A549 (cell line): Measurements from ENCODE around the gene ZP1. TPM values are rescaled to one million over a fixed set of nuclear protein-coding genes. Genes with fewer than 3 reads are reported as not detected.

ENCODE experiments used
- ATAC-seq, 2 experiments: fragments of 200-7000 bp in 1 of 2; fragments of >200 bp in 1 of 2; cut with Nextera tagmentation in 1 of 2; cut with Tn5 transposase in 1 of 2; 3 replicates each; pipeline versions ENCODE4 v1.8.0 to v1.9.1; 2018 to 2020; ENCODE audit warnings: mild to moderate bottlenecking in 1 of 2, moderate library complexity in 1 of 2
- CTCF ChIA-PET: fragments of 300-600 bp; sonication (Branson Sonifier 250); formaldehyde crosslinking; extraction: SDS; loops from one replicate; lab custom pipeline; 2021; ENCODE audit warnings: antibody characterized with exemption, inconsistent platforms; lab: Yijun Ruan, JAX
- POLR2A ChIA-PET: fragments of 350-600 bp; formaldehyde crosslinking; extraction: SDS; loops from one replicate; lab custom pipeline; 2021; ENCODE audit warnings: antibody characterized with exemption, inconsistent platforms; lab: Yijun Ruan, JAX
- DNase-seq, 2 experiments: peaks; one replicate each; pipeline versions ENCODE4 v3.0.0 to v3.0.0-alpha.2; 2011 to 2016; ENCODE audit warnings: low read depth in 1 of 2, low spot score in 1 of 2
- FAIRE-seq: peaks from 2 replicates; lab custom pipeline; 2011; peaks lifted over from hg19 to GRCh38; lab: Jason Lieb, UNC
- H3K27ac ChIP-seq, 2 experiments: fragments of >200 bp; sonication (Bioruptor Twin); formaldehyde crosslinking; 3 replicates each; pipeline ENCODE4 v1.5.1; 2016 to 2017
- H3K4me1 ChIP-seq: fragments of >200 bp; sonication (Bioruptor Twin); formaldehyde crosslinking; 3 replicates; pipeline ENCODE4 v1.6.1; 2016
- H3K4me2 ChIP-seq: fragments of >200 bp; sonication (Bioruptor Twin); formaldehyde crosslinking; 3 replicates; pipeline ENCODE4 v1.6.1; 2016
- H3K4me3 ChIP-seq: fragments of >200 bp; sonication (Bioruptor Twin); formaldehyde crosslinking; 3 replicates; pipeline ENCODE4 v1.5.1; 2016
- H3K9me3 ChIP-seq: fragments of >200 bp; sonication (Bioruptor Twin); formaldehyde crosslinking; 3 replicates; pipeline ENCODE4 v1.6.1; 2016
- ATOH8 ChIP-seq: fragments of 250-450 bp; sonication (Bioruptor Pico); IDR thresholded peaks from 2 replicates; pipeline ENCODE4 v1.5.0; 2020; ENCODE audit warnings: low read depth, mild to moderate bottlenecking, moderate library complexity
- BCL3 ChIP-seq: fragments of >200 bp; sonication (Bioruptor Twin); formaldehyde crosslinking; IDR thresholded peaks from 3 replicates; pipeline ENCODE4 v1.6.1; 2016
- CHD2 ChIP-seq: fragments of 150-350 bp; IDR thresholded peaks from 2 replicates; pipeline ENCODE4 v1.6.1; 2014; ENCODE audit warnings: low read length; ENCODE audit not compliant: partially characterized antibody
- EHF ChIP-seq: fragments of 250-450 bp; sonication (Bioruptor Pico); IDR thresholded peaks from 2 replicates; pipeline ENCODE4 v1.5.0; 2020; ENCODE audit warnings: mild to moderate bottlenecking
- FOSL2 ChIP-seq, 2 experiments: fragments of 450-650 bp in 1 of 2; fragments of >200 bp in 1 of 2; sonication (Bioruptor Twin) in 1 of 2; formaldehyde crosslinking; IDR thresholded peaks; 2 replicates each; pipeline versions ENCODE4 v1.5.0 to v1.6.1; 2016 to 2020; ENCODE audit warnings: mild to moderate bottlenecking in 1 of 2, moderate library complexity in 1 of 2
- HMGXB4 ChIP-seq: fragments of 250-450 bp; sonication (Bioruptor Pico); IDR thresholded peaks from 2 replicates; pipeline ENCODE4 v1.5.0; 2021; ENCODE audit warnings: mild to moderate bottlenecking, moderate library complexity, borderline replicate concordance
- HOXA7 ChIP-seq: fragments of 250-450 bp; sonication (Bioruptor Pico); IDR thresholded peaks from 2 replicates; pipeline ENCODE4 v1.5.0; 2020; ENCODE audit warnings: mild to moderate bottlenecking, moderate library complexity
- HOXB5 ChIP-seq: fragments of 250-450 bp; sonication (Bioruptor Pico); IDR thresholded peaks from 2 replicates; pipeline ENCODE4 v1.5.0; 2020; ENCODE audit warnings: mild to moderate bottlenecking, moderate library complexity
- JUNB ChIP-seq: fragments of >200 bp; sonication (Bioruptor Twin); formaldehyde crosslinking; IDR thresholded peaks from 2 replicates; pipeline ENCODE4 v1.6.1; 2016
- MAX ChIP-seq: IDR thresholded peaks from 2 replicates; pipeline ENCODE4 v1.6.1; 2012
- NPAS2 ChIP-seq: fragments of 250-450 bp; sonication (Bioruptor Pico); IDR thresholded peaks from 2 replicates; pipeline ENCODE4 v1.8.0; 2022; ENCODE audit warnings: mild to moderate bottlenecking, moderate library complexity, borderline replicate concordance
- NR3C1 ChIP-seq: fragments of >200 bp; sonication (Bioruptor Twin); formaldehyde crosslinking; IDR thresholded peaks from 3 replicates; pipeline ENCODE4 v1.6.1; 2017
- PHF8 ChIP-seq: fragments of 200-600 bp; sonication (generic); IDR thresholded peaks from 2 replicates; pipeline ENCODE4 v1.6.1; 2016; ENCODE audit warnings: low read depth, mild to moderate bottlenecking, antibody characterized with exemption, moderate library complexity, borderline replicate concordance
- RAD21 ChIP-seq, 2 experiments: fragments of >200 bp in 1 of 2; sonication (Bioruptor Twin) in 1 of 2; formaldehyde crosslinking in 1 of 2; IDR thresholded peaks in 1 of 2; conservative IDR thresholded peaks in 1 of 2; 2 replicates in 1 of 2; 3 replicates in 1 of 2; pipeline ENCODE4 v1.6.1; 2012 to 2018; ENCODE audit warnings: inconsistent platforms in 1 of 2
- RCOR1 ChIP-seq: fragments of 150-350 bp; IDR thresholded peaks from 2 replicates; pipeline ENCODE4 v1.6.1; 2014; ENCODE audit warnings: antibody characterized with exemption, low read length, low read depth
- REST ChIP-seq: fragments of 200-600 bp; sonication (generic); IDR thresholded peaks from 2 replicates; pipeline ENCODE4 v1.6.1; 2016; ENCODE audit warnings: antibody characterized with exemption, mild to moderate bottlenecking, moderate library complexity
- TP53 ChIP-seq: fragments of 250-450 bp; sonication (Bioruptor Pico); IDR thresholded peaks from 2 replicates; pipeline ENCODE4 v1.5.0; 2021; ENCODE audit warnings: mild to moderate bottlenecking, moderate library complexity
- ZSCAN20 ChIP-seq: fragments of 250-450 bp; sonication (Bioruptor Pico); IDR thresholded peaks from 2 replicates; pipeline ENCODE4 v1.8.0; 2022; ENCODE audit warnings: mild to moderate bottlenecking, moderate library complexity
- WGBS: methylation state at CpG from one replicate; pipeline ENCODE4 v1.1.6; 2017; ENCODE audit errors: missing lambda C conversion rate; 5-methylcytosine and 5-hydroxymethylcytosine counted together
- polyA plus RNA-seq, 4 experiments: library from polyadenylated mRNA; depleted of rRNA in 3 of 4; stranded (reverse); fragments of >200 nt; fragmentation: RNase III in 1 of 4; extraction: RNeasy Plus Mini Kit Qiagen cat#74134 plus additional on column Dnase treatment in 1 of 4; gene quantifications; 2 replicates in 3 of 4; 3 replicates in 1 of 4; pipeline ENCODE4 v1.2.3, GENCODE V29; 2011 to 2017

Gene ZP1
- polyA plus RNA-seq, 2 of the 4 experiments (the other 2 are of a cell fraction) = 0.06 to 0.30 TPM

- TF ChIP-seq HMGXB4 (CRISPR knock-in tag) (no peak), HOXB5 (CRISPR knock-in tag) (no peak)
These were observed 22.5 kb downstream of the ZP1 start (continued) for GRCh38 chr11:60889869-60890311.

GRCh38 chr11:60890696-60891095 is 23.4 kb downstream of the ZP1 start:
- no peak overlapping the region for H3K4me3 ChIP-seq
- DNase-seq (no peak), ATAC-seq (no peak), FAIRE-seq (no peak)
- H3K27ac ChIP-seq = no peak overlapping the region
- H3K9me3 ChIP-seq = no peaks in the 10 kb centered on the region
- TF ChIP-seq HOXA7 (CRISPR knock-in tag) (no peak), TP53 (CRISPR knock-in tag) (no peak), CHD2 (no peak), RCOR1 (no peak), JUNB (no peak), ZSCAN20 (CRISPR knock-in tag) (no peak), RAD21 (conservative IDR thresholded peaks at IDR 0.05 in 1 of 2, IDR thresholded peaks at IDR 0.05 in 1 of 2) (no peak), FOSL2 (IDR thresholded peaks at IDR 0.05) (no peak), FOSL2 (CRISPR knock-in tag; IDR thresholded peaks at IDR 0.05) (no peak), ATOH8 (CRISPR knock-in tag) (no peak), EHF (CRISPR knock-in tag) (no peak), NPAS2 (CRISPR knock-in tag) (no peak), MAX (no peak), NR3C1 (no peak), PHF8 (no peak), REST (no peak), BCL3 (no peak), HMGXB4 (CRISPR knock-in tag) (no peak)
- POLR2A ChIA-PET = no interaction called here
- H3K4me1 ChIP-seq = no peaks in the 10 kb centered on the region
- WGBS = 95% methylated on average over 5 of the region's 5 CpGs
- CTCF ChIA-PET = interaction anchor here (1.3 to 7.7 kb wide), 4 partner anchors 10 to 79 kb away, joined by 3 to 109 read pairs (median 48); no protein-coding TSS in a partner anchor
- no peak overlapping the region for H3K4me2 ChIP-seq
